HepG2 (cell line): ENCODE data around the gene ZNF653. TPM values are rescaled to one million over a fixed set of nuclear protein-coding genes. Genes with fewer than 3 reads are reported as not detected.

Experiments used
- ATAC-seq: fragments of 200-7000 bp; cut with Tn5 transposase; 3 replicates; pipeline ENCODE4 v1.9.1; 2020; ENCODE audit warnings: mild to moderate bottlenecking, moderate library complexity
- BruUV-seq: library from RNA; stranded (reverse); fragments of 400-500 nt; replicated peaks from 2 replicates; lab custom pipeline; 2021; lab: Mats Ljungman, UMichigan
- CTCF ChIA-PET: fragments of 300-600 bp; formaldehyde crosslinking; extraction: SDS; loops from one replicate; lab custom pipeline; 2021; ENCODE audit warnings: low total read pairs, inconsistent platforms, low intra/inter-chr PET ratio; lab: Yijun Ruan, JAX
- POLR2A ChIA-PET: fragments of 350-600 bp; sonication (Branson Sonifier 250); formaldehyde crosslinking; loops from one replicate; lab custom pipeline; 2020; ENCODE audit warnings: antibody characterized with exemption, inconsistent platforms; lab: Yijun Ruan, JAX
- DNase-seq: peaks from one replicate; pipeline ENCODE4 v3.0.0-alpha.2; 2015; ENCODE audit warnings: low spot score
- FAIRE-seq: peaks from 3 replicates; lab custom pipeline; 2011; peaks lifted over from hg19 to GRCh38; lab: Jason Lieb, UNC
- H2AFZ ChIP-seq: one replicate; pipeline ENCODE4 v1.6.1; 2011; ENCODE audit warnings: low read length, inconsistent platforms
- H3K27ac ChIP-seq: fragments of 300-600 bp; 3 replicates; pipeline ENCODE4 v1.8.0; 2011; ENCODE audit warnings: mixed run types, mild to moderate bottlenecking, mixed read lengths, low read length, inconsistent platforms; ENCODE audit not compliant: insufficient read depth; ENCODE audit errors: extremely low read length
- H3K27me3 ChIP-seq, 2 experiments: fragments of 200-600 bp in 1 of 2; 2 replicates in 1 of 2; 3 replicates in 1 of 2; pipeline versions ENCODE4 v1.6.0 to v1.8.0; 2011; ENCODE audit warnings: low read length in 2 of 2, mild to moderate bottlenecking in 2 of 2, moderate library complexity in 2 of 2, inconsistent platforms in 1 of 2; ENCODE audit not compliant: insufficient read depth in 2 of 2, control insufficient read depth in 1 of 2
- H3K36me3 ChIP-seq, 2 experiments: fragments of 200-600 bp in 1 of 2; replicated peaks in 1 of 2; 2 replicates in 1 of 2; 3 replicates in 1 of 2; pipeline versions ENCODE4 v1.5.1 to v1.8.0; 2011; ENCODE audit warnings: low read length in 2 of 2, inconsistent platforms in 1 of 2; ENCODE audit not compliant: insufficient read depth in 2 of 2, control insufficient read depth in 1 of 2
- H3K4me1 ChIP-seq: 2 replicates; pipeline ENCODE4 v1.5.1; 2012; ENCODE audit warnings: low read length, inconsistent platforms; ENCODE audit not compliant: insufficient read depth
- H3K4me2 ChIP-seq: 2 replicates; pipeline ENCODE4 v1.6.0; 2011; ENCODE audit warnings: low read depth, low read length, inconsistent platforms
- H3K4me3 ChIP-seq, 3 experiments: fragments of 200-600 bp in 1 of 3; sonication (generic), shearing (Covaris generic) in 1 of 3; replicated peaks in 1 of 3; 2 replicates each; pipeline ENCODE4 v1.5.1; 2011 to 2016; ENCODE audit warnings: low read length in 3 of 3, inconsistent platforms in 2 of 3, low read depth in 2 of 3, mild to moderate bottlenecking in 2 of 3, control low read depth in 1 of 3, mixed read lengths in 1 of 3; ENCODE audit not compliant: insufficient read depth in 1 of 3
- H3K79me2 ChIP-seq: one replicate; pipeline ENCODE4 v1.6.1; 2011; ENCODE audit warnings: low read length, inconsistent platforms; ENCODE audit not compliant: insufficient read depth
- H3K9ac ChIP-seq: 2 replicates; pipeline ENCODE4 v1.6.0; 2011; ENCODE audit warnings: mild to moderate bottlenecking, low read depth, low read length, inconsistent platforms; ENCODE audit not compliant: insufficient read depth
- H3K9me3 ChIP-seq: 2 replicates; pipeline ENCODE4 v1.5.1; 2012; ENCODE audit warnings: mild to moderate bottlenecking, low read length
- H4K20me1 ChIP-seq: 2 replicates; pipeline ENCODE4 v1.6.0; 2011; ENCODE audit warnings: inconsistent platforms, mild to moderate bottlenecking, low read length, moderate library complexity; ENCODE audit not compliant: insufficient read depth
- ARID5B ChIP-seq: IDR thresholded peaks from 2 replicates; pipeline ENCODE4 v1.4.0; 2020; ENCODE audit warnings: mild to moderate bottlenecking, missing genetic modification reagents
- CEBPB ChIP-seq: IDR thresholded peaks from 2 replicates; pipeline ENCODE4 v1.6.1; 2011; ENCODE audit warnings: low read depth, low read length, improper control_type of control experiment, borderline replicate concordance
- CEBPG ChIP-seq: IDR thresholded peaks from 2 replicates; pipeline ENCODE4 v1.6.1; 2016
- FOSL1 ChIP-seq: sonication (generic); formaldehyde crosslinking; IDR thresholded peaks from 2 replicates; pipeline ENCODE4 v1.9.0; 2021; ENCODE audit warnings: missing genetic modification reagents, borderline replicate concordance
- FOXO1 ChIP-seq: sonication (generic); formaldehyde crosslinking; IDR thresholded peaks from 2 replicates; pipeline ENCODE4 v1.4.0; 2020; ENCODE audit warnings: missing genetic modification reagents
- GATAD2A ChIP-seq: IDR thresholded peaks from 2 replicates; pipeline ENCODE4 v1.6.1; 2016
- HINFP ChIP-seq: sonication (generic); formaldehyde crosslinking; IDR thresholded peaks from 2 replicates; pipeline ENCODE4 v1.4.0; 2020; ENCODE audit warnings: low read depth, mild to moderate bottlenecking, missing genetic modification reagents
- IKZF4 ChIP-seq: sonication (generic); formaldehyde crosslinking; IDR thresholded peaks from 2 replicates; pipeline ENCODE4 v1.5.1; 2020; ENCODE audit warnings: borderline replicate concordance, mild to moderate bottlenecking, low read depth, missing genetic modification reagents; ENCODE audit errors: not compliant biosample characterization
- KDM5B ChIP-seq: sonication (generic); formaldehyde crosslinking; IDR thresholded peaks from 2 replicates; pipeline ENCODE4 v1.4.0; 2020; ENCODE audit warnings: missing genetic modification reagents, mild to moderate bottlenecking, borderline replicate concordance
- RARA ChIP-seq: IDR thresholded peaks from 2 replicates; pipeline ENCODE4 v1.6.1; 2016; ENCODE audit warnings: missing genetic modification reagents, missing compliant biosample characterization
- SCMH1 ChIP-seq: sonication (generic); formaldehyde crosslinking; IDR thresholded peaks from 2 replicates; pipeline ENCODE4 v1.9.0; 2021; ENCODE audit warnings: missing genetic modification reagents, mild to moderate bottlenecking, borderline replicate concordance
- TRIM22 ChIP-seq: fragments of 450-650 bp; IDR thresholded peaks from 2 replicates; pipeline ENCODE4 v1.6.1; 2017
- TRIM24 ChIP-seq: sonication (generic); formaldehyde crosslinking; IDR thresholded peaks from 2 replicates; pipeline ENCODE4 v1.8.0; 2022; ENCODE audit warnings: mild to moderate bottlenecking, missing genetic modification reagents
- ZMYM2 ChIP-seq: sonication (generic); formaldehyde crosslinking; IDR thresholded peaks from 2 replicates; pipeline ENCODE4 v1.8.0; 2022; ENCODE audit warnings: mild to moderate bottlenecking, missing genetic modification reagents
- ZMYM3 ChIP-seq: sonication (generic); formaldehyde crosslinking; IDR thresholded peaks from 2 replicates; pipeline ENCODE4 v1.5.1; 2020; ENCODE audit warnings: mild to moderate bottlenecking, missing genetic modification reagents
- ZNF629 ChIP-seq: sonication (generic); formaldehyde crosslinking; conservative IDR thresholded peaks from 2 replicates; pipeline ENCODE4 v1.5.0; 2020; ENCODE audit warnings: missing genetic modification reagents
- ZNF768 ChIP-seq: sonication (generic); formaldehyde crosslinking; IDR thresholded peaks from 2 replicates; pipeline ENCODE4 v1.4.0; 2020; ENCODE audit warnings: missing genetic modification reagents
- ZZZ3 ChIP-seq: sonication (generic); formaldehyde crosslinking; IDR thresholded peaks from 2 replicates; pipeline ENCODE4 v1.4.0; 2020; ENCODE audit warnings: missing genetic modification reagents, mild to moderate bottlenecking, borderline replicate concordance
- WGBS: methylation state at CpG from one replicate; pipeline ENCODE4 v1.1.6; 2017; ENCODE audit warnings: low lambda C conversion rate; 5-methylcytosine and 5-hydroxymethylcytosine counted together
- in situ Hi-C: cut with HindIII; loops from 2 replicates; pipeline ENCODE4 v1.10.0; 2017; ENCODE audit warnings: low pct_unique_long_range_greater_than_20kb; ENCODE audit not compliant: extremely low pct_ligation_motif_present
- intact Hi-C: fragments of 100-400 bp; cut with micrococcal nuclease; formaldehyde crosslinking; loops from one replicate; pipeline ENCODE4 v1.10.0; 2022; ENCODE audit not compliant: unreplicated experiment
- polyA plus RNA-seq, 8 experiments: library from polyadenylated mRNA; depleted of rRNA in 3 of 8; stranded (reverse) in 7 of 8; unstranded in 1 of 8; fragments of >200 nt; fragmentation: Illumina TruSeq in 4 of 8; extraction: Trizol in 4 of 8; gene quantifications; 2 replicates each; pipeline versions ENCODE4 v1.2.1 to v1.2.3, GENCODE V29; 2011 to 2016; ENCODE audit warnings: low read depth in 4 of 8, missing spikeins in 1 of 8, mixed read lengths in 1 of 8; ENCODE audit not compliant: insufficient read depth in 1 of 8
- total RNA-seq, 5 experiments: library from RNA; depleted of rRNA; stranded (reverse); fragments of >200 nt; fragmentation: Illumina TruSeq; extraction: Trizol; gene quantifications; 2 replicates each; pipeline ENCODE4 v1.2.3, GENCODE V29; 2016; ENCODE audit warnings: low read depth in 1 of 5

Gene ZNF653
- total and polyA plus RNA-seq, 2 of the 13 experiments (the other 11 are each of a cell fraction or from before 2014, with no cell fraction given): 4.7 to 7.1 TPM

- BruUV-seq: no TSS peak
- H3K9ac ChIP-seq: no peak overlapping the region
- no peak overlapping the region for H3K27ac ChIP-seq
- no peaks in the 10 kb centered on the region for H3K9me3 ChIP-seq
- H3K79me2 ChIP-seq: no peaks in the 10 kb centered on the region
- no peak overlapping the region for H2AFZ ChIP-seq
- peak overlapping the region; percentile 18; the same call in 1 of the 2 replicates for H3K4me2 ChIP-seq
- H3K4me3 ChIP-seq: no peak overlapping the region
- in situ Hi-C loops: no loop called here
- H3K4me1 ChIP-seq: peaks cover 12% of the 10 kb centered on the region
- DNase-seq (no peak), ATAC-seq (no peak), FAIRE-seq (no peak)
- CTCF ChIA-PET: no interaction called here
- intact Hi-C loops: no loop called here
- H4K20me1 ChIP-seq: no peaks in the 10 kb centered on the region
- H3K27me3 ChIP-seq: no peaks in the 10 kb centered on the region
- 40% methylated on average over 13 of the region's 14 CpGs for WGBS
- H3K36me3 ChIP-seq: no peaks in the 10 kb centered on the region; a peak in 3 of 5 replicates
- POLR2A ChIA-PET: interaction anchor here (1.3 to 1.4 kb wide), 2 partner anchors 11 to 12 kb away, joined by 3 to 7 read pairs; partner anchors contain the start of gene ELOF1
- TF ChIP-seq FOXO1 (CRISPR knock-in tag) (0 out of 2 replicates have a peak, but pooled peaks have one; percentile 25), ZNF768 (no peak), IKZF4 (CRISPR knock-in tag) (no peak), FOSL1 (no peak), ZMYM3 (CRISPR knock-in tag) (0 out of 2 replicates have a peak, but pooled peaks have one; percentile 19), ZMYM2 (CRISPR knock-in tag) (0 out of 2 replicates have a peak, but pooled peaks have one; percentile 45), ZNF629 (peak; percentile 79), RARA (peak; percentile 60), KDM5B (0 out of 2 replicates have a peak, but pooled peaks have one; percentile 38), SCMH1 (no peak), ZZZ3 (CRISPR knock-in tag) (no peak), HINFP (no peak), CEBPB (peak; percentile 71), GATAD2A (CRISPR knock-in tag) (0 out of 2 replicates have a peak, but pooled peaks have one; percentile 36), ARID5B (CRISPR knock-in tag) (peak; percentile 22; the same call in 1 of the 2 replicates), CEBPG (CRISPR knock-in tag) (peak; percentile 79), TRIM24 (CRISPR knock-in tag) (no peak), TRIM22 (no peak)
These were observed 42.5 kb upstream of the ZNF653 start for GRCh38 chr19:11547929-11548700.
